Erythroblast (primary cell): ENCODE measurements around the gene VWA1.
"Not testable (repeated sequence)": the region's sequence is repeated elsewhere in the genome, so short reads cannot be mapped to it uniquely, and the experiment has no call there.

Experiments used
- GATA1 ChIP-seq: IDR thresholded peaks from 2 replicates; pipeline ENCODE4 v1.6.1; 2011; ENCODE audit warnings: low read depth, mild to moderate bottlenecking, control low read depth, low read length, moderate library complexity
- POLR2A ChIP-seq: IDR thresholded peaks from 2 replicates; pipeline ENCODE4 v1.6.1; 2011; ENCODE audit warnings: mild to moderate bottlenecking, low read length

- TF ChIP-seq POLR2A, GATA1: not testable (repeated sequence)
Observed at GRCh38 chr1:1485755-1486317, 50.3 kb downstream of the VWA1 start.
